Prostate gland (tissue), 2 donors: ENCODE measurements around the gene TBC1D22B. TPM values are rescaled to one million over a fixed set of nuclear protein-coding genes. Genes with fewer than 3 reads are reported as not detected.

ENCODE experiments used
- DNase-seq: peaks from one replicate; pipeline ENCODE4 v3.0.0-alpha.2; 2019; ENCODE audit warnings: low spot score
- H3K27ac ChIP-seq, 2 donors: fragments of 200-600 bp; sonication (generic); 2 replicates each; pipeline ENCODE4 v1.5.1; 2017 to 2019
- H3K27me3 ChIP-seq: fragments of 200-600 bp; sonication (generic); replicated peaks from 2 replicates; pipeline ENCODE4 v1.5.1; 2019; ENCODE audit not compliant: insufficient read depth
- H3K36me3 ChIP-seq, 2 donors: fragments of 200-600 bp; sonication (generic); 1 replicate in 1 of 2; 2 replicates in 1 of 2; pipeline versions ENCODE4 v1.5.1 to v1.8.1; 2017 to 2019
- H3K4me1 ChIP-seq: fragments of 200-600 bp; sonication (generic); replicated peaks from 2 replicates; pipeline ENCODE4 v1.5.1; 2019
- H3K4me3 ChIP-seq, 2 donors: fragments of 200-600 bp; sonication (generic); 2 replicates each; pipeline ENCODE4 v1.5.1; 2017 to 2019
- H3K9me3 ChIP-seq: fragments of 200-600 bp; sonication (generic); 2 replicates; pipeline ENCODE4 v1.5.1; 2017
- CTCF ChIP-seq, 4 experiments: fragments of 200-600 bp in 2 of 4; fragments of 450-650 bp in 2 of 4; sonication (generic) in 2 of 4; IDR thresholded peaks; 1 replicate in 3 of 4; 2 replicates in 1 of 4; pipeline ENCODE4 v1.5.1; 2016 to 2019; ENCODE audit warnings: antibody characterized with exemption in 4 of 4, mild to moderate bottlenecking in 2 of 4, moderate library complexity in 2 of 4
- POLR2A ChIP-seq: fragments of 450-650 bp; IDR thresholded peaks from one replicate; pipeline ENCODE4 v1.6.1; 2016; ENCODE audit warnings: antibody characterized with exemption, mild to moderate bottlenecking
- POLR2AphosphoS5 ChIP-seq: sonication (generic); formaldehyde crosslinking; IDR thresholded peaks from one replicate; pipeline ENCODE4 v1.6.1; 2017; ENCODE audit warnings: antibody characterized with exemption
- WGBS: methylation state at CpG from one replicate; pipeline ENCODE4 v1.1.5; 2018; 5-methylcytosine and 5-hydroxymethylcytosine counted together
- intact Hi-C: fragments of 100-400 bp; cut with DNase I; formaldehyde crosslinking; loops from one replicate; pipeline ENCODE4 v1.14.2; 2022
- total RNA-seq, 2 donors: library from RNA; depleted of rRNA; stranded (reverse); fragments of >200 nt; gene quantifications; one replicate each; pipeline ENCODE4 v1.1.0, GENCODE V29; 2016

TBC1D22B gene
- total RNA-seq, 2 donors from 2014 or later, result 10.7 to 27.0 TPM

GRCh38 chr6:37317312-37318038 is 59.9 kb downstream of the TBC1D22B start:
- H3K4me3 ChIP-seq, result no peak overlapping the region
- H3K9me3 ChIP-seq, result no peaks in the 10 kb centered on the region
- no peak for DNase-seq
- no peaks in the 10 kb centered on the region for H3K4me1 ChIP-seq
- no peaks in the 10 kb centered on the region for H3K27me3 ChIP-seq
- intact Hi-C loops, result no loop called here
- TF ChIP-seq CTCF (IDR thresholded peaks at IDR 0.05) (no peak), POLR2A (no peak), POLR2AphosphoS5 (no peak)
- no peak overlapping the region for H3K27ac ChIP-seq
- WGBS, result 90% methylated on average over 5 of the region's 5 CpGs
- H3K36me3 ChIP-seq, result peaks cover 5% of the 10 kb centered on the region in 2 donors

- no peaks in the 10 kb centered on the region for H3K9me3 ChIP-seq
- no peak overlapping the region for H3K27ac ChIP-seq
- DNase-seq, result no peak
- H3K27me3 ChIP-seq, result no peaks in the 10 kb centered on the region
- TF ChIP-seq POLR2A, result no peak
- TF ChIP-seq POLR2AphosphoS5, result no peak
- TF ChIP-seq CTCF (IDR thresholded peaks at IDR 0.05), result no peak
- H3K4me3 ChIP-seq, result no peak overlapping the region
- peaks cover 4% of the 10 kb centered on the region for H3K4me1 ChIP-seq
- peaks cover 5% of the 10 kb centered on the region in 2 donors for H3K36me3 ChIP-seq
- 84% methylated on average over 3 of the region's 3 CpGs for WGBS
- intact Hi-C loops, result no loop called here
Observed at GRCh38 chr6:37319156-37319555, 61.6 kb downstream of the TBC1D22B start.

GRCh38 chr6:37319856-37320480 is 62.4 kb downstream of the TBC1D22B start:
- Histone ChIP-seq H3K4me3 (no peak overlapping the region), H3K27ac (no peak overlapping the region), H3K4me1 (peaks cover 5% of the 10 kb centered on the region), H3K27me3 (no peaks in the 10 kb centered on the region), H3K36me3 (peaks cover 5% of the 10 kb centered on the region in 2 donors), H3K9me3 (no peaks in the 10 kb centered on the region)
- TF ChIP-seq CTCF (IDR thresholded peaks at IDR 0.05), result no peak
- TF ChIP-seq POLR2AphosphoS5, result no peak
- no peak for TF ChIP-seq POLR2A
- intact Hi-C loops, result loop anchor here (5.0 kb wide), 2 partner anchors 247 to 372 kb away; no protein-coding TSS in a partner anchor
- no peak for DNase-seq
- WGBS, result 77% methylated on average over 4 of the region's 4 CpGs

- TF ChIP-seq POLR2AphosphoS5 (no peak), POLR2A (no peak), CTCF (IDR thresholded peaks at IDR 0.05) (no peak)
- Histone ChIP-seq H3K36me3 (peaks cover 5% of the 10 kb centered on the region in 2 donors), H3K9me3 (no peaks in the 10 kb centered on the region), H3K4me3 (no peak overlapping the region), H3K27ac (no peak overlapping the region), H3K27me3 (no peaks in the 10 kb centered on the region), H3K4me1 (peaks cover 5% of the 10 kb centered on the region)
- intact Hi-C loops, result loop anchor here (5.0 kb wide), 2 partner anchors 247 to 372 kb away; no protein-coding TSS in a partner anchor
- DNase-seq, result no peak
- WGBS, result 57% methylated on average over 8 of the region's 8 CpGs
Observed at GRCh38 chr6:37320646-37321045, 63.1 kb downstream of the TBC1D22B start.
